HG03342 (cell line): ENCODE measurements around the gene CDH15.
"Not testable (repeated sequence)": the region's sequence is repeated elsewhere in the genome, so short reads cannot be mapped to it uniquely, and the experiment has no call there.

Source experiments
- ATAC-seq: cut with Tn5 transposase; IDR thresholded peaks from one replicate; pipeline ENCODE4 v1.9.1; 2021; ENCODE audit warnings: mild to moderate bottlenecking, moderate library complexity; ENCODE audit not compliant: unreplicated experiment

Gene CDH15

GRCh38 chr16:89224665-89225064 is 53.1 kb downstream of the CDH15 start:
- ATAC-seq = no peak

- ATAC-seq = no peak
Observed at GRCh38 chr16:89230255-89230654, 58.7 kb downstream of the CDH15 start.

GRCh38 chr16:89232107-89232506 is 60.6 kb downstream of the CDH15 start:
- no peak for ATAC-seq

GRCh38 chr16:89233678-89234490 is 62.3 kb downstream of the CDH15 start:
- no peak for ATAC-seq

GRCh38 chr16:89237733-89238132 is 66.2 kb downstream of the CDH15 start:
- no peak for ATAC-seq

- peak; percentile 55 for ATAC-seq
Observed at GRCh38 chr16:89241187-89242007, 69.8 kb downstream of the CDH15 start.

- ATAC-seq = no peak
Observed at GRCh38 chr16:89242795-89243200, 71.2 kb downstream of the CDH15 start.

GRCh38 chr16:89243664-89244063 is 72.1 kb downstream of the CDH15 start:
- ATAC-seq = no peak

- not testable (repeated sequence) for ATAC-seq
Observed at GRCh38 chr16:89244264-89244663, 72.7 kb downstream of the CDH15 start.

GRCh38 chr16:89244754-89245153 is 73.2 kb downstream of the CDH15 start:
- no peak for ATAC-seq
